GM21717 (cell line): ENCODE results near the gene GCKR.

Experiments used
- ATAC-seq: cut with Tn5 transposase; IDR thresholded peaks from one replicate; pipeline ENCODE4 v1.9.1; 2021; ENCODE audit warnings: mild to moderate bottlenecking, moderate library complexity; ENCODE audit not compliant: unreplicated experiment

GCKR gene

GRCh38 chr2:27496357-27497287 is at the start of gene GCKR:
GCKR (plus strand) TSS chr2:27496839; CDS start chr2:27496905, 66 bp downstream.
- ATAC-seq, result no peak

- no peak for ATAC-seq
Measured at GRCh38 chr2:27448381-27448780, 48.3 kb upstream of the GCKR start.

DNA sequence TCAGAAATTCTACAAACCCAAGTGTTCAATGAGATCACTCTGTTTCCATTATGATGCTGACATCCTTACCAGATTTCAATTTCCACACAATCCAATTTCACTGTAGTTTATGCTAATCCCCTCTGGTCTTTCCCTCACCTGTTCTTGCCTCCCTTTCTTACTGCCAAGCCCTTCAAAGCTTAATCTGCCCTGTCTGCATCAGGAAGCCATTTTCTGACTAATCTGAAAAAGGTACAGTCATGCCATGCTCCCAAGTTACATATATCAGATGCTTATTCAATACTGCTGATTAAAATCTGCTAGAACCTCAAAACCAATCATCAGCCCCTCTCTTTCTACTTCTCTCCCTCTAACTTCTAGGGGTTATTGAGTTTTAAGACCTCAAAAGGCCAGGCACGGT is 45.5 kb upstream of the GCKR start:
- no peak for ATAC-seq

DNA sequence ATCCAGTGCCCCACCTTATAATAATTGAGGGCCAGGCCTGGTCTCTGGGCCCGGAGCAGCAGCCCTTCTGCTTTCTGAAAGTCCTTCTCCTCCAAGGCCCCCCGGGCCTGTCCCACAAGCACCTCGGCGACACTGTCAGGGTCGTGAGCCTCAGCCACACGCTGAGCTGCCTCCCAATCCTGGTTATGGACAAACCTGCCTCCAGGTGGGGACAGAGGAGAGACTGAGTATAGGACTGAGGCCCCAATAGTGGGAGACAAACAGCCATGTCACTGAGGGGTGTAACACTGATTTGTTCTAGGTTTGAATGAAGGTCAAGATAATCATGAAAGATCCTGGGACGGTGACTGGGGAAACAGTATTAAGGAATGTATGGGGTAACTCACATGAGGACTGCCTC is 42.7 kb upstream of the GCKR start:
- no peak for ATAC-seq

GRCh38 chr2:27461118-27461517 is 35.5 kb upstream of the GCKR start:
- ATAC-seq, result no peak

GRCh38 chr2:27464443-27464842 is 32.2 kb upstream of the GCKR start:
- no peak for ATAC-seq

DNA sequence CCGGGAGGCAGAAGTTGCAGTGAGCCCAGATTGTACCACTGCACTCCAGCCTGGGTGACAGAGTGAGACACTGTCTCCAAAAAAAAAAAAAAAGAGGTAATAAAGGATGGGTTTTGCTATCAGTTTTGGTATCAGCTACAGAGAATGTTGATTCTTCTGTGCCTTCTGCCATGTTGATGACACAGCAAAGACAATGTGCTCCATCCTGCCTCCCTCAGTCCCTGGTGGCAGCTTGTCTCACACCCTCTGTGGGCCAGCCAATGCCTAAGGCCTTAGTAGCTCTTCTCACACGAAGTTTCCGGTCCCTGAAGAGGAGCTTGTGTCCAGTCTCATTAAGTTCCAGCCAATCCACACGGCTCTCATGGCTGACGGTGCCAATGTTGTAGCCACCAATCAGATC is 24.7 kb upstream of the GCKR start:
- ATAC-seq, result no peak

DNA sequence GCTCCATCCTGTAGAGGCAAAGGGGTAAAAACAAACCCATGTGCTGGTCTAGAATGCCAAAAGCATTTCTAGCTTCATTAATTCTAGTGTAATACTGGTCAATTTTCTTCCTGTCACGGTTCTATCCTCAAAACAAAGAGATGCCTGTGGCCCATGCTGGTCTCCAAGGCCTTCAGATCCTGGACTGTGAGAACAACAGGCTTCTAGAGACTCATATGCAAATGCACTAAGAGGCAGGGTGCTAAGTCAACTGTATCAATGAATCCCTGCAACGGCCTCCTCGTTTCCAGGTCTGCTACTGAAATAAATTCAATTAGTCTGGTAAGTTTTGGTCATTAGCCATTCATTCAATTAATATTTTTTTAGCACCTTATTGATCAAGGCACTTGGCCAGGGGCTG is 11.1 kb upstream of the GCKR start:
- ATAC-seq, result no peak

- peak; percentile 13 for ATAC-seq
Measured at GRCh38 chr2:27489118-27489497, 7.5 kb upstream of the GCKR start.

DNA sequence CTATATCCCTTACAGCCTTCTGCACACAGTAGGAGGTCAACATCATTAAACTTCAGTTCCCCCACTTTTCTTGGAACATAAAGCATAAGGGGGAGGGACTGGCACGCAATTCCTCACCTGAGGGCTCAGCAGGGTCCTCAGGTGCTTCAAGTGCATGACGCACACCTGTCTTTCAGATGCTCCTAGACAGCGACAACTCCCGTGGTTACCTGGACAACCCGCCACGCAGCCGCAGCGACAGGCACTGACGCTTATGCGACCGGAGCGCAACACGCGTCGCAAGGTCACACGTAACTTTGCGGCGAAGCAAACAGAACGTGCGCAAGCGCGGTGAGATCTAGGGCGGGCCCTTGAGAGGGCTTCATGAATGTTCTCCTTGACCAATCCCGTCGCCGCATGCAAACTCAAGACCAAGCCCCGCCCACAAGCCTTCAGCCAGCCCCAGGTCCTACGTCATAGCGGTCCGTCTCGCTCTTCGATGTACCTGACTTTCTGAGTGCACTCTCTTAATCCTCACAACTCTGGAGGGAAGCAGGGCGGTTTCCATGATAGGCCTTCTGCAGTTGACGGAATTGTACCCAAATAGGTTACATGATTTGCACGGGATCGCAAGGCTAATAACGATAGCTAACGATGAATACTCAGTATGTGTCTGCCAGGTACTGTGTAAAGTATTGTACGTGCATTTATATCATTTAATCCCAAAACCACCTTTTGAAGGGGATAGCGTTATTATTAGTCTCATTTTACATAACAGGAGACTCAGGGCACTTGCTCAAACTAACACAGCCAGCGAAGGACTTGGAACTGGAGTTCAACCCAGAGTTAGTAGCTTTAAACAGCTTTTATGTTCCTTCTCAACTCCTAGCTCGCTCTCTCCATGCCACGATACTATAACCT is 6.9 kb upstream of the GCKR start, which contains the start of gene IFT172:
Gene IFT172 (minus strand): TSS at position 246 of the 900 bp plus-strand sequence. CDS start 90 bp downstream, at position 156.
- peak; percentile 93 for ATAC-seq

DNA sequence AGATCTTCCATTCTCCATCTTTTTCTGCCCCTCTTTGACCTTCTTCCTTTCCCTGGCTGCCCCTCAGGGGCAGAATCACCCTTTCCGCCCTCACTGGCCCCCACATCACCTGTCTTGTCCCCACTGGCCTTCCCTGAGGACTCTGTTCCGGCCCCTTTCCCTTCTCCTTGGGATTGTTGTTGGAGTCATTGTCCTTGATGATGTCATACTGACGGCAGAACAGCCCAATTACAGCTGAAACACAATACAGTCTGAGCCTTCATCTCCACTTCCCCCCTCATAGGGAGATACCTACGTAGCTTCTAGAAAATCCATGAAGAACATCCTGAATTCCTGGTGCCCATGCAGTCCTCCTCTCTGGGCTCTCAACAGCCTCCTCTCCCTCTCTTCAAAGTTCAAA is 4.1 kb upstream of the GCKR start:
- ATAC-seq, result no peak

- ATAC-seq, result no peak
Measured at GRCh38 chr2:27493948-27494283, 2.7 kb upstream of the GCKR start.

- no peak for ATAC-seq
Measured at GRCh38 chr2:27494284-27494943, 2.2 kb upstream of the GCKR start.

DNA sequence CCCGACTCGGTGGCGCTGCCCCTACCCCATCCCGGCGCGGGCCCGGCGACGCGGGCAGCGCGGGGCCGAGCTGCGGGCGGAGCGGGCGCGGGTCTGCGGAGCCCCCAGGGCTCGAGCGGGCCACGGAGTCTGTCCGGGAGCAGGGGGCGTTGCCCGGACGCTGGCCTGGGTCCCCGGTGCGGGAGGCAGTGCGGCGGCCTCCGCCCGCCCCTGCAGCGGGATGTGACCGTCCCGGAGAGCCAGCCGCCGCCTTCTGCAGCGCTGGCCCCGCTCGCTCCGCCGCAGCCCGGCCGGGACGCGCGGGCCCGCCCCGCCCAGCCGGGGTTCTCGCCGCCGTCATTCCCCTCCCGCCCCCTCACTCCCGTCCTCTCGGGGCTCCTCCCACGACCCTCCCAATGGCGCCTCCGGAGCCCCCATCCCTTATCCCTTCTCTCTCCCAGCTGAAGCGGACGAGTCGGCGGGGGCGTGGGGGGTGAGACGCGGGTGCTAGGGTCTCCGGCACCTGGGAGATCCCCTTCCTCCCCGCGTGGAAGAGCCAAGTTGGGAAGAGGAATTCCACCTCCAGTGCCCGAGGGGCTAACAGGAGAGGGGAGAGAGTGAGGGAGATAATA is 1.6 kb upstream of the GCKR start, which contains the start of gene FNDC4:
Gene FNDC4 (minus strand): TSS at position 257 of the 611 bp plus-strand sequence. CDS start 521 bp downstream, outside the sequence.
- ATAC-seq, result no peak

DNA sequence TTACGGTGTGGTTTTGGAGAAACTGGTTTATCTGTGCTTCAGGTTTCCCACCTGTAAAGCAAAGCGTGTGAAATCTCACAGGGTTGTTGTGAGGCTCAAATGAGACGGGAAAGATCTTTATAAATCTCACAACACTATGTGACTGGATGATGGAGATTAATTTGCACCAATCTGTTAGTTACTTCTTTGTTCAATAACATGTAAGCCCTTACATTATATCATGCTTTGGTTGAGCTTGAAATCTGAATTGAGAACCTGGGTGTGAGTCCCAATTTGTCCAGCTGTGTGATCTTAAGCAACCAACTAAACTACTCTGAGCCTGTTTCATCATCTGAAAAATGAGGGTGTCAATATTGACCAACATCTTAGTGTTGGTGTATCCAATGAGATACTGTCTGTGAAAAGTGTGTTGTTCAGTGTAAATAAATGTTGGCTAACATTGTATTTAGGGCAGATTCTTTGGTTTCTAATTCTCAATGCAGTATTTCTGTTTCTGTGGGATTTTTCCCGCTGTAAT is 741 bp upstream of the GCKR start:
- no peak for ATAC-seq

GRCh38 chr2:27497288-27497627 is 619 bp downstream of the GCKR start:
- ATAC-seq, result no peak

DNA sequence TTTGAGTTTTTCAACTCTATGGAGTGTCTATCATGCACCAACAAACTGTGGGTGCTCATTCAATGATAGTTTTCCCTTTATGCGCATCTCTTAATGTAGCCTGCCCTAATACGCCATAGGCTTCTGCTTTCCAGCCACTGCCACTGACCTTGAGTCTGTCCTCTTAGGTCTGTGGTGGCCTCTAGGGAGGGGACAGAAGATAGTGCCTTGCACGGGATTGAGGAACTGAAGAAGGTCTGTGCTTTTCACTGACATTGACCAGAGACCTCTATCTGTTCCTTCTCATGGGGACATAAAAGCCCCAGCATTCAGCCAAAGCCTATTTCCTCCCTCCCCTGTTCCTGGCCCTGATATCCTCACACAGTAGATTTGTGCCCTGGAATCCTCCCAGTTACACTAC is 2.3 kb downstream of the GCKR start:
- ATAC-seq, result no peak

- no peak for ATAC-seq
Measured at GRCh38 chr2:27501042-27501441, 4.4 kb downstream of the GCKR start.

GRCh38 chr2:27502142-27502541 is 5.5 kb downstream of the GCKR start:
- no peak for ATAC-seq

GRCh38 chr2:27506587-27506986 is 9.9 kb downstream of the GCKR start:
- no peak for ATAC-seq

DNA sequence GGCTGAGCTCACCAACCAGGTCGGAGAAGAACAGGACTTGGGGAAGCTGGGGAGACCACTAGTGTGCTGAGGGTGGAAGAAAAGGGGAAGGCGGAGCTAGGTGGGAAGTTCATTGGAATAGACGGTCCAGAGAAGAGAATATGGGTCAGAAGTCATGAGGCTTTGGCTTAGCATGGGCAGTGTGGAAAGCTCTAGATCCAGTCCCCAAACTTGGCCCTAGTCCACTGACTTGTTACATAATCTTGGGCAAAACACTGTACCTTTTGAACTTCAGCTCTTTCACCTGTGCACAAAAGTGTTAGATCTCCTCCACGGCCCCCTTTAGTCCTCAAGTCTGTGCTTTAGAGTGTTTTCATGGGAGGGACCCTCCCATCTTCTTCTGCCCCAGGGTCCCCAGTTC is 10.7 kb downstream of the GCKR start:
- no peak for ATAC-seq
